Measurements from ENCODE around the gene MKI67. TPM values are rescaled to one million over a fixed set of nuclear protein-coding genes. Genes with fewer than 3 reads are reported as not detected.

MKI67 gene
- total and polyA plus RNA-seq, 4 donors, result 0.03 to 4.2 (median 0.85) TPM

DNA sequence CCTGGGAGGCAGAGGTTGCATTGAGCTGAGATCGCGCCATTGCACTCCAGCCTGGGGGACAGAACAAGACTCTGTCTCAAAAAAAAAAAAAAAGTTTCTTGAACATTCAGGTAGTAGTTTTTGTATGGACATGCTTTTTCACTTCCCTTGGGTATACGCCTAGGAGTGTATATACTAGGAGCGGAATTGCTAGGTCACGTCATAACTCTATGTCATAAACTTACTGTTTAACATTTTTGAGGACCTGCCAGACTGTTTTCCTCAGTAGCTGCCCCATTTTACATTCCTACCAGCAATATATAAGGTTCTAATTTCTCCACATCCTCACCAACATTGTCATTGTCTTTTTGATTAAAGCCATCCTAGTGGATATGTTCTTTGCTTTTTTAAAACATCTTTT, 51.6 kb downstream of the MKI67 start:
- intact Hi-C loops (cut with DNase I), result loop anchor here in 1 of 2 donors (5.0 kb wide), 1 partner anchor 182 kb away; the partner anchor contains the start of gene CLRN3
- peaks cover under 1 to 3% of the 10 kb centered on the region in 2 donors for H3K36me3 ChIP-seq (ENCODE audit: control insufficient read depth in 1 of 2, insufficient read depth in 2 of 2, low read length in 1 of 2)

DNA sequence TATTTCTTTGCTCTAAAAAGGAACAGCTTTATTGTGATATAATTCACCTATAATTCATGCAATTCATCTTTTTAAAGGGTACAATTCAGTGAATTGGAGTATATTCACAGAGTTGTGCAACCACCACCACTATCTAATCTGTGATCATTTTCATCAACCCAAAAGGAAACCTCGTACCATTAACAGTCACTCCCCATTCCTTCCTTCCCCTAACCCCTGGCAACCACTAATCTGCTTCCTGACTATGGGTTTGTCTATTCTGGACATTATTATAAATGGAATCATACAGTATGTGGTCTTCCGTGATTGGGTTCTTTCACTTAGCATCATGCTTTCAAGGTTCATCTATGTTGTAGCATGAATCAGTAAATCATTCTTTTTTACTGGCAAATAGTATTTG, 52.3 kb downstream of the MKI67 start:
- no peak for ATAC-seq (ENCODE audit: low FRiP score)

More for the DNA sequence above, 51.6 kb downstream of the MKI67 start:
- H3K4me3 ChIP-seq (ENCODE audit: low read length in 2 of 2), result no peak overlapping the region
- ATAC-seq (ENCODE audit: low FRiP score) (no peak), DNase-seq (no peak)
- no peak overlapping the region for H3K27ac ChIP-seq (ENCODE audit: low read depth in 1 of 2, low read length in 2 of 2)
- 88 to 98% methylated on average over 5 of the region's 5 CpGs for WGBS, 2 donors
- no peaks in the 10 kb centered on the region for H3K9me3 ChIP-seq (ENCODE audit: control insufficient read depth, low read length)
- H3K27me3 ChIP-seq (ENCODE audit: control insufficient read depth in 1 of 2, insufficient read depth in 2 of 2, low read length in 1 of 2), result no peaks in the 10 kb centered on the region
- H3K4me1 ChIP-seq (ENCODE audit: control insufficient read depth in 1 of 2, insufficient read depth in 2 of 2, low read length in 2 of 2), result no peaks in the 10 kb centered on the region

DNA sequence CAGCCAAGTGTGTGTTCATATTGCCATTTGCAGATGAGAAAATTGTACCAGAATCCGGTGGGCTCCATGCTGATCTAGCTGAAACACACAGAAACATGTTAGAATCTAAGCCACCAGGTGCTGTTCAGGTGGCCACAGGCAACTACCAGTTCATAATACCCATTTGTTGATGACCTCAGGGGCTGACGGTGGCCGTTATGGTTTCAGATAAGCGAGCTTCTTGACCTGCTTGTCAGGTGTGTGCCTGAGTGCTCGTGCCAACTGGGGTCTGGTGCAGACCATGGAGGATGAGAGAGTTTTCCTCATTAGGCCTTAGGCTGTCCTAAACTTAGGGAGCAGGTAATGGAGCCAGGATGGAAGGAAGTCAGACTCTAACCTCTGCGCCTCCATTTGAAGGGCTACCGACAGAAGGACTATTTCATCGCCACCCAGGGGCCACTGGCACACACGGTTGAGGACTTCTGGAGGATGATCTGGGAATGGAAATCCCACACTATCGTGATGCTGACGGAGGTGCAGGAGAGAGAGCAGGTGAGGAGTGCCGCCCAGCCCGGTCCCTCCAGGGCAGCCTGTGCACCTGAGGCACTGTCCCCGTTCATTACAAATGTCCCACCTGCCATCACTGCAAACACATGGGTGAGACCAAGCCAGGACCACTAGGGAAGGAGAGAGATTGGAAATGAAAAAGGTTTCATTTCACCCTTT, 53.1 kb downstream of the MKI67 start:
- intact Hi-C loops (cut with DNase I), result loop anchor here in 1 of 2 donors (5.0 kb wide), 1 partner anchor 181 kb away; the partner anchor contains the start of gene CLRN3
- H3K27ac ChIP-seq (ENCODE audit: low read depth in 1 of 2, low read length in 2 of 2), result no peak overlapping the region
- no peaks in the 10 kb centered on the region for H3K27me3 ChIP-seq (ENCODE audit: control insufficient read depth in 1 of 2, insufficient read depth in 2 of 2, low read length in 1 of 2)
- no peaks in the 10 kb centered on the region for H3K9me3 ChIP-seq (ENCODE audit: control insufficient read depth, low read length)
- H3K4me1 ChIP-seq (ENCODE audit: control insufficient read depth in 1 of 2, insufficient read depth in 2 of 2, low read length in 2 of 2), result no peaks in the 10 kb centered on the region
- peaks cover 0 to 3% of the 10 kb centered on the region in 2 donors for H3K36me3 ChIP-seq (ENCODE audit: control insufficient read depth in 1 of 2, insufficient read depth in 2 of 2, low read length in 1 of 2)
- DNase-seq (peak in 1 of 2 donors; percentile 23), ATAC-seq (ENCODE audit: low FRiP score) (no peak)
- H3K4me3 ChIP-seq (ENCODE audit: low read length in 2 of 2), result no peak overlapping the region
- WGBS, 2 donors, result 90 to 91% methylated on average over 14 of the region's 14 CpGs

More for the DNA sequence above, 52.3 kb downstream of the MKI67 start:
- peaks cover 0 to 3% of the 10 kb centered on the region in 2 donors for H3K36me3 ChIP-seq (ENCODE audit: control insufficient read depth in 1 of 2, insufficient read depth in 2 of 2, low read length in 1 of 2)
- no peaks in the 10 kb centered on the region for H3K27me3 ChIP-seq (ENCODE audit: control insufficient read depth in 1 of 2, insufficient read depth in 2 of 2, low read length in 1 of 2)
- no peaks in the 10 kb centered on the region for H3K4me1 ChIP-seq (ENCODE audit: control insufficient read depth in 1 of 2, insufficient read depth in 2 of 2, low read length in 2 of 2)
- H3K27ac ChIP-seq (ENCODE audit: low read depth in 1 of 2, low read length in 2 of 2), result no peak overlapping the region
- intact Hi-C loops (cut with DNase I), result loop anchor here in 1 of 2 donors (5.0 kb wide), 1 partner anchor 182 kb away; the partner anchor contains the start of gene CLRN3
- H3K9me3 ChIP-seq (ENCODE audit: control insufficient read depth, low read length), result no peaks in the 10 kb centered on the region
- DNase-seq, result no peak
- no peak overlapping the region for H3K4me3 ChIP-seq (ENCODE audit: low read length in 2 of 2)
- WGBS, 2 donors, result 93 to 98% methylated on average over 2 of the region's 2 CpGs

DNA sequence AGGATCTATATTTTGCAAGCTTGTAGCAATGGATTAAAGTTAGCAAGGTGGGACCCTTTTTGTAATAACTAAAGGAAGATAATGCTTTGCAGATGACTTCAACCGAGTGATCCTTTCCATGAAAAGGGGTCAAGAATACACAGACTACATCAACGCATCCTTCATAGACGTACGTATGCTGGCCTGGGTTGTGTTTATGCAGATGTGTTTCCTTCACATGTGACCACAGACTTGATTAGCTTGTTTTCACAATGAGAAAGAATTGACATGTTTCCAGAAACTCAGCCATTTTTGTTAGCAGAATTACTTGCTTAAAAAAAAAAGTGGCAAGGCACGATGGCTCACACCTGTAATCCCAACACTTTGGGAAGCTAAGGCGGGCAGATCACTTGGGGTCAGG, 54.2 kb downstream of the MKI67 start:
- no peak overlapping the region for H3K27ac ChIP-seq (ENCODE audit: low read depth in 1 of 2, low read length in 2 of 2)
- H3K4me3 ChIP-seq (ENCODE audit: low read length in 2 of 2), result no peak overlapping the region
- DNase-seq (peak in 1 of 2 donors; percentile 8), ATAC-seq (ENCODE audit: low FRiP score) (no peak)
- peaks cover 0 to 3% of the 10 kb centered on the region in 2 donors for H3K36me3 ChIP-seq (ENCODE audit: control insufficient read depth in 1 of 2, insufficient read depth in 2 of 2, low read length in 1 of 2)
- no peaks in the 10 kb centered on the region for H3K4me1 ChIP-seq (ENCODE audit: control insufficient read depth in 1 of 2, insufficient read depth in 2 of 2, low read length in 2 of 2)
- intact Hi-C loops (cut with DNase I), result loop anchor here in 1 of 2 donors (5.0 kb wide), 1 partner anchor 180 kb away; the partner anchor contains the start of gene CLRN3
- no peaks in the 10 kb centered on the region for H3K27me3 ChIP-seq (ENCODE audit: control insufficient read depth in 1 of 2, insufficient read depth in 2 of 2, low read length in 1 of 2)
- WGBS, 2 donors, result 73 to 81% methylated on average over 6 of the region's 6 CpGs
- no peaks in the 10 kb centered on the region for H3K9me3 ChIP-seq (ENCODE audit: control insufficient read depth, low read length)

DNA sequence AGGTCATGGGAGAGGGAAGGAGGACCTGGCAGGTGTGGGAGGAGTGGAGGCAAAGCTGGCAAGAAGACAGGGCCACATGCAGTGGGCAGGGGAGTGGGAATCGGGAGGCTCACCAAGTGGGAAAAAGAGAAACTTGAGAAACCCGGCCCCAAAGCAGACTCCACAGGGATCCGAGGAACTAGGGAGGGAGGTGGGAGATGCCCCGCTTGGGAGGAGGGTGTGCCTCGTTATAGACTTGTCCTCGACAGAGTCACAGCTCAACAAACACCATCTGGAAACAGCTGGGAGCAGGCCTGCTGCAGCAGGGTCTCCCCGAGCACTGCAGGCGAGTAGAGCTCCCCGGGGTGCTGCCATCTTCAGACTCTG, 54.8 kb downstream of the MKI67 start:
- Histone ChIP-seq H3K4me1 (ENCODE audit: control insufficient read depth in 1 of 2, insufficient read depth in 2 of 2, low read length in 2 of 2) (no peaks in the 10 kb centered on the region), H3K36me3 (ENCODE audit: control insufficient read depth in 1 of 2, insufficient read depth in 2 of 2, low read length in 1 of 2) (peaks cover 0 to 3% of the 10 kb centered on the region in 2 donors), H3K4me3 (ENCODE audit: low read length in 2 of 2) (no peak overlapping the region), H3K27me3 (ENCODE audit: control insufficient read depth in 1 of 2, insufficient read depth in 2 of 2, low read length in 1 of 2) (no peaks in the 10 kb centered on the region), H3K27ac (ENCODE audit: low read depth in 1 of 2, low read length in 2 of 2) (no peak overlapping the region), H3K9me3 (ENCODE audit: control insufficient read depth, low read length) (no peaks in the 10 kb centered on the region)
- intact Hi-C loops (cut with DNase I), result loop anchor here in 1 of 2 donors (5.0 kb wide), 1 partner anchor 179 kb away; the partner anchor contains the start of gene CLRN3
- ATAC-seq (ENCODE audit: low FRiP score), result no peak
- peak in 1 of 2 donors; percentile 38 for DNase-seq
- WGBS, 2 donors, result 86 to 91% methylated on average over 9 of the region's 9 CpGs

DNA sequence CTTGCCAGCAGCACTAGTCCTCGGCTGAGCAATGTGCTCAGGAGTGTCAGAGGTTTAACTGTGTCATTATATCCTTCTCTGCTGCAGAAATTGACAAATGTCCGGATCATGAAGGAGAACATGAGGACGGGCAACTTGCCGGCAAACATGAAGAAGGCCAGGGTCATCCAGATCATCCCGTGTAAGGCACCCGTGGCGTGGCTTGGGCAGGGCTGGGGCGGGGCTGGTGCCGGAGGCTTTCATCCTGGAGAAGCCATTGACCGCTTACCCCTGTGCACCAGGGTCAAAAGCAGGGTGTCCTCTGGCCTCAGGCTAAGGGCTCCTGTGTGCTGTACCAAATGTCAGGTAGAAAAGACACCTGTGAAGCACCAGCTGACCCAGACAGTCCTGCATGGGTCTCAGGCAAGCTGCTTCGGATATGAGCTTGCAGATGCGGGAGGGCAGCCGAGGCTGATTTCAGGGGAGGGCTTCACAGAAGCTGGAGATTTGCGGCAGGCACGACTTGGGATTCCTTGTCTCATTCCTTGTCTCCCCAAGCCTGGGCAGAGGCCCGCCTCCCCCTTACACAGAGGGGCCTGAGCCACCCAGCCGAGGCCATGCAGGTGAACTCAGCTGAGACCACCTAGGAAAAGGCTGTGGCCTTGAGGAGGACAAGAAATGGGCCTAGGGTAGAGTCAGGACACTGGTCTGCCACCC, 55.4 kb downstream of the MKI67 start:
- no peaks in the 10 kb centered on the region for H3K27me3 ChIP-seq (ENCODE audit: control insufficient read depth in 1 of 2, insufficient read depth in 2 of 2, low read length in 1 of 2)
- H3K4me1 ChIP-seq (ENCODE audit: control insufficient read depth in 1 of 2, insufficient read depth in 2 of 2, low read length in 2 of 2), result no peaks in the 10 kb centered on the region
- H3K27ac ChIP-seq (ENCODE audit: low read depth in 1 of 2, low read length in 2 of 2), result no peak overlapping the region
- H3K36me3 ChIP-seq (ENCODE audit: control insufficient read depth in 1 of 2, insufficient read depth in 2 of 2, low read length in 1 of 2), result peaks cover 0 to 3% of the 10 kb centered on the region in 2 donors
- no peaks in the 10 kb centered on the region for H3K9me3 ChIP-seq (ENCODE audit: control insufficient read depth, low read length)
- WGBS, 2 donors, result 92 to 95% methylated on average over 17 of the region's 17 CpGs
- no peak overlapping the region for H3K4me3 ChIP-seq (ENCODE audit: low read length in 2 of 2)
- peak; percentile 45 to 68 for DNase-seq
- ATAC-seq (ENCODE audit: low FRiP score), result no peak
- intact Hi-C loops (cut with DNase I), result loop anchor here in 1 of 2 donors (5.0 kb wide), 1 partner anchor 179 kb away; the partner anchor contains the start of gene CLRN3

DNA sequence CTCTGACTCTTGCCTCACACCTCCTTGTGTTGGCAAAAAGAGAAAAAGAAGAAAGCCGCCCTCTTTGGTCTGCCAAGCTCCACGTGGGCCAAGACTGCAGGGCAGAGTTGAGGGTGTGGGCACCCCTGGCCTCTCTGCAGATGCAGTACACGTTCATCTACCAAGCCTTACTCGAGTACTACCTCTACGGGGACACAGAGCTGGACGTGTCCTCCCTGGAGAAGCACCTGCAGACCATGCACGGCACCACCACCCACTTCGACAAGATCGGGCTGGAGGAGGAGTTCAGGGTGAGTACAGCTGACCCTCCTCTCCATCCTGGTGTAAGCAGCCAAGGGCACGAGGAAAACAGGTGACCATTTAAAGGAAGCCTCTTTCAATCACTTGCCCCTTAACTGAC, 56.1 kb downstream of the MKI67 start:
- H3K9me3 ChIP-seq (ENCODE audit: control insufficient read depth, low read length), result no peaks in the 10 kb centered on the region
- peaks cover 0 to 3% of the 10 kb centered on the region in 2 donors for H3K36me3 ChIP-seq (ENCODE audit: control insufficient read depth in 1 of 2, insufficient read depth in 2 of 2, low read length in 1 of 2)
- no peak overlapping the region for H3K27ac ChIP-seq (ENCODE audit: low read depth in 1 of 2, low read length in 2 of 2)
- no peaks in the 10 kb centered on the region for H3K27me3 ChIP-seq (ENCODE audit: control insufficient read depth in 1 of 2, insufficient read depth in 2 of 2, low read length in 1 of 2)
- 93% methylated on average over 10 of the region's 10 CpGs for WGBS, 2 donors
- no peak overlapping the region for H3K4me3 ChIP-seq (ENCODE audit: low read length in 2 of 2)
- intact Hi-C loops (cut with DNase I), result loop anchor here in 1 of 2 donors (5.0 kb wide), 1 partner anchor 178 kb away; the partner anchor contains the start of gene CLRN3
- H3K4me1 ChIP-seq (ENCODE audit: control insufficient read depth in 1 of 2, insufficient read depth in 2 of 2, low read length in 2 of 2), result no peaks in the 10 kb centered on the region
- no peak for ATAC-seq (ENCODE audit: low FRiP score)
- peak in 1 of 2 donors; percentile 63 for DNase-seq

DNA sequence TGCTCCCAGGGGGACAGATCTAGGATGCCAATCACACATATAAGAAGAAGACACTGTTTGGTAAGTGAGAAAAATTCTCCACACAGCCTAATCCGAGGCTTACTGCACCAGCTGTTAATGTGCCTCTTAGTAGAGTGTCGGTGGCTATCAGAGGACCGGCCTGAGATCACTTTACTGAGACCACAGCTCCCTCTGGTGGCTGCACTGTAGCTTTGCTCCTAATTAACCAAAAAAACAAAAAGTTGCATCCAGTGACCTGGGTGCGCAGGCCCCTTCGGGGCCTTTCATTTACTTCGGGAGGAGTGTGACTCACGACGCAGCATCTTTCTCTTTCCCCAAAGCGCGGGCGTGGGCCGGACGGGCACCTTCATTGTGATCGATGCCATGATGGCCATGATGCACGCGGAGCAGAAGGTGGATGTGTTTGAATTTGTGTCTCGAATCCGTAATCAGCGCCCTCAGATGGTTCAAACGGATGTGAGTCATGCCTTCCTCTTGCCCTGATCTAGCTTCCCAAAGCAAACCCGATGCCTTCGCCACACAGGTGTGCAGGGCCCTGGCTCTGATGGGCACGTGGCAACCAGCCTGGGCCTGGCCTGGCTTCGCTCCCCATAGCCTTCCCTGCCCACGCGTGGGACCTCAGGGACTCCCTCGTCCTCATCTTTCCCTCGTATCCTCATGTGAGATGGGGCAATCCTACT, 56.7 kb downstream of the MKI67 start:
- peak; percentile 84 to 92 for DNase-seq

More for the DNA sequence above, 56.7 kb downstream of the MKI67 start:
- Histone ChIP-seq H3K36me3 (ENCODE audit: control insufficient read depth in 1 of 2, insufficient read depth in 2 of 2, low read length in 1 of 2) (peaks cover 0 to 3% of the 10 kb centered on the region in 2 donors), H3K9me3 (ENCODE audit: control insufficient read depth, low read length) (no peaks in the 10 kb centered on the region), H3K4me1 (ENCODE audit: control insufficient read depth in 1 of 2, insufficient read depth in 2 of 2, low read length in 2 of 2) (no peaks in the 10 kb centered on the region), H3K27me3 (ENCODE audit: control insufficient read depth in 1 of 2, insufficient read depth in 2 of 2, low read length in 1 of 2) (no peaks in the 10 kb centered on the region), H3K27ac (ENCODE audit: low read depth in 1 of 2, low read length in 2 of 2) (no peak overlapping the region), H3K4me3 (ENCODE audit: low read length in 2 of 2) (no peak overlapping the region)
- intact Hi-C loops (cut with DNase I), result loop anchor here (1.0 to 5.0 kb wide), 4 partner anchors 33 to 177 kb away; partner anchors contain the start of genes PTPRE (in 2 of the 2) and CLRN3 (in 1 of the 2)
- WGBS, 2 donors, result 36 to 37% methylated on average over 28 of the region's 28 CpGs
- peak; percentile 65 for ATAC-seq (ENCODE audit: low FRiP score)
